Measurements from ENCODE around the gene PAFAH1B1.
"Not testable (repeated sequence)": the region's sequence is repeated elsewhere in the genome, so short reads cannot be mapped to it uniquely, and the experiment has no call there.

PAFAH1B1 gene

GRCh38 chr17:2592971-2593820 is at the start of gene PAFAH1B1:
Gene PAFAH1B1 (plus strand): TSS chr17:2593654. CDS start chr17:2638289, 44,635 bp downstream.
- DNase-seq (ENCODE audit: low read depth): peak; percentile 49

GRCh38 chr17:2545393-2545792 is 48.1 kb upstream of the PAFAH1B1 start:
- DNase-seq (ENCODE audit: low read depth): no peak

GRCh38 chr17:2547176-2547575 is 46.3 kb upstream of the PAFAH1B1 start:
- DNase-seq (ENCODE audit: low read depth): no peak

GRCh38 chr17:2548026-2548425 is 45.4 kb upstream of the PAFAH1B1 start:
- DNase-seq (ENCODE audit: low read depth): not testable (repeated sequence)

GRCh38 chr17:2549392-2550211 is 43.9 kb upstream of the PAFAH1B1 start:
- DNase-seq (ENCODE audit: low read depth): no peak

- no peak for DNase-seq (ENCODE audit: low read depth)
Observed at GRCh38 chr17:2551493-2551892, 42.0 kb upstream of the PAFAH1B1 start.

GRCh38 chr17:2551928-2552327 is 41.5 kb upstream of the PAFAH1B1 start:
- DNase-seq (ENCODE audit: low read depth): no peak

GRCh38 chr17:2560658-2561057 is 32.8 kb upstream of the PAFAH1B1 start:
- DNase-seq (ENCODE audit: low read depth): no peak

GRCh38 chr17:2562162-2562858 is 31.1 kb upstream of the PAFAH1B1 start:
- DNase-seq (ENCODE audit: low read depth): no peak

GRCh38 chr17:2563061-2563460 is 30.4 kb upstream of the PAFAH1B1 start:
- no peak for DNase-seq (ENCODE audit: low read depth)

- no peak for DNase-seq (ENCODE audit: low read depth)
Observed at GRCh38 chr17:2563543-2563942, 29.9 kb upstream of the PAFAH1B1 start.

- no peak for DNase-seq (ENCODE audit: low read depth)
Observed at GRCh38 chr17:2564877-2565276, 28.6 kb upstream of the PAFAH1B1 start.

- no peak for DNase-seq (ENCODE audit: low read depth)
Observed at GRCh38 chr17:2566056-2566455, 27.4 kb upstream of the PAFAH1B1 start.

GRCh38 chr17:2571523-2572303 is 21.7 kb upstream of the PAFAH1B1 start:
- DNase-seq (ENCODE audit: low read depth): no peak

- not testable (repeated sequence) for DNase-seq (ENCODE audit: low read depth)
Observed at GRCh38 chr17:2572304-2572609, 21.2 kb upstream of the PAFAH1B1 start.

GRCh38 chr17:2580151-2580550 is 13.3 kb upstream of the PAFAH1B1 start:
- no peak for DNase-seq (ENCODE audit: low read depth)

GRCh38 chr17:2580661-2581060 is 12.8 kb upstream of the PAFAH1B1 start:
- no peak for DNase-seq (ENCODE audit: low read depth)

GRCh38 chr17:2582493-2582892 is 11.0 kb upstream of the PAFAH1B1 start:
- DNase-seq (ENCODE audit: low read depth): no peak

- no peak for DNase-seq (ENCODE audit: low read depth)
Observed at GRCh38 chr17:2591040-2591640, 2.3 kb upstream of the PAFAH1B1 start.

- no peak for DNase-seq (ENCODE audit: low read depth)
Observed at GRCh38 chr17:2593821-2594721, 617 bp downstream of the PAFAH1B1 start.

Measured in GM04503 (cell line).